Head of caudate nucleus (tissue), 42 donors: Measurements from ENCODE around the gene ATAD3B.
A peak's percentile ranks its signal among the peaks of the same experiment; 100 is the strongest.

ENCODE experiments used
- DNase-seq, 42 donors: peaks; one replicate each; pipeline versions ENCODE4 v3.0.0 to v3.0.0-alpha.2; 2020 to 2021; ENCODE audit warnings: mixed read lengths in 7 of 42
- intact Hi-C: fragments of 100-400 bp; cut with DNase I; formaldehyde crosslinking; loops from one replicate; pipeline ENCODE4 v1.15.0; 2022

Gene ATAD3B

GRCh38 chr1:1432274-1432950 is 39.2 kb upstream of the ATAD3B start:
- intact Hi-C loops, result no loop called here
- DNase-seq, result peak in 10 of 42 donors; percentile 22 to 67 (median 48)

- intact Hi-C loops, result no loop called here
- DNase-seq, result peak; percentile 75 to 96 (median 86)
These were observed 38.4 kb upstream of the ATAD3B start for GRCh38 chr1:1432951-1433803.

GRCh38 chr1:1433804-1434130 is 37.8 kb upstream of the ATAD3B start:
- intact Hi-C loops, result no loop called here
- peak in 7 of 42 donors; percentile 25 to 66 (median 43) for DNase-seq

- DNase-seq, result peak; percentile 76 to 94 (median 86)
These were observed 37.3 kb upstream of the ATAD3B start for GRCh38 chr1:1434131-1434823.

GRCh38 chr1:1434824-1435105 is 36.8 kb upstream of the ATAD3B start:
- intact Hi-C loops, result no loop called here
- peak in 1 of 42 donors; percentile 35 for DNase-seq

More at GRCh38 chr1:1434131-1434823, 37.3 kb upstream of the ATAD3B start:
- intact Hi-C loops, result no loop called here

- intact Hi-C loops, result no loop called here
- peak in 41 of 42 donors; percentile 61 to 92 (median 83) for DNase-seq
These were observed 36.3 kb upstream of the ATAD3B start, which contains the start of gene VWA1 for GRCh38 chr1:1435106-1435903. Gene VWA1, plus strand, starts transcription at chr1:1435690. Its CDS starts 59 bp downstream, at chr1:1435749.

GRCh38 chr1:1435911-1436629 is 35.5 kb upstream of the ATAD3B start:
- intact Hi-C loops, result no loop called here
- DNase-seq, result no peak

- DNase-seq, result no peak
- intact Hi-C loops, result no loop called here
These were observed 34.9 kb upstream of the ATAD3B start for GRCh38 chr1:1436630-1437032.

- intact Hi-C loops, result no loop called here
These were observed 34.3 kb upstream of the ATAD3B start for GRCh38 chr1:1437033-1437903.

GRCh38 chr1:1437904-1438376 is 33.6 kb upstream of the ATAD3B start:
- DNase-seq, result no peak

More at GRCh38 chr1:1437033-1437903, 34.3 kb upstream of the ATAD3B start:
- peak in 1 of 42 donors; percentile 16 for DNase-seq

GRCh38 chr1:1438531-1439381 is 32.8 kb upstream of the ATAD3B start:
- intact Hi-C loops, result no loop called here
- DNase-seq, result no peak

More at GRCh38 chr1:1437904-1438376, 33.6 kb upstream of the ATAD3B start:
- intact Hi-C loops, result no loop called here

GRCh38 chr1:1439546-1440261 is 31.9 kb upstream of the ATAD3B start:
- no peak for DNase-seq
- intact Hi-C loops, result loop anchor here (10.0 kb wide), 1 partner anchor 45 kb away; the partner anchor contains the start of gene CCNL2

GRCh38 chr1:1440262-1441001 is 31.1 kb upstream of the ATAD3B start:
- intact Hi-C loops, result loop anchor here (10.0 kb wide), 1 partner anchor 46 kb away; the partner anchor contains the start of gene CCNL2

GRCh38 chr1:1441002-1441888 is 30.3 kb upstream of the ATAD3B start:
- intact Hi-C loops, result loop anchor here (10.0 kb wide), 1 partner anchor 46 kb away; the partner anchor contains the start of gene CCNL2
- peak in 31 of 42 donors; percentile 23 to 83 (median 62) for DNase-seq

More at GRCh38 chr1:1440262-1441001, 31.1 kb upstream of the ATAD3B start:
- DNase-seq, result peak in 1 of 42 donors; percentile 21
